Astrocyte of the spinal cord (primary cell): ENCODE results near the gene MOCOS.

Experiments
- DNase-seq: peaks from one replicate; pipeline ENCODE4 v3.0.0; 2011; ENCODE audit warnings: low read depth, low spot score
- H3K4me3 ChIP-seq: 2 replicates; pipeline ENCODE4 v1.5.1; 2011; ENCODE audit warnings: low read depth, mild to moderate bottlenecking, low read length, moderate library complexity
- CTCF ChIP-seq: IDR thresholded peaks from 2 replicates; pipeline ENCODE4 v1.5.1; 2012; ENCODE audit warnings: low read depth, mild to moderate bottlenecking, low read length, inconsistent platforms
- in situ Hi-C: cut with HindIII; loops from 2 replicates; pipeline ENCODE4 v1.10.0; 2017; ENCODE audit warnings: low sequenced_read_pairs

The MOCOS gene

DNA sequence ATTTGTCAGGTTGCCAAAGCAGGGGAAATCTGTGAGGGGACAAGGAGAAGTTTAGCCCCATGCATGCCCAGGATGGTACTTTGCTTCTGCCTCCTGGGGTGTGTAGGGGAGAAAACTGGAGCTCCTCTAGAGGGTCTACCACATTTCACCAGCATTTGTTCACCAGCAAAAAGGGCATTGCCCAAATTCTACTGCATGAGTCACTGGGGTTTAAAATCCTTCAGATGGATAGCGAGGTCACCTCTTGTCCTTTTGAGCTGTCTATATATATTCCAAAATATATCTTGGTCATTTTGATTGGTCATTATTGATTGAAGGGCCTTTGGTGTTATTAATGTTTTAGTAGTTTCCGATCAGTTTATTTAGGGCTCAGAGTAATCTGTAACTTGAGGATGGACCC is 128.9 kb downstream of the MOCOS start:
- no peak for DNase-seq
- TF ChIP-seq CTCF = no peak
- in situ Hi-C loops = no loop called here
- H3K4me3 ChIP-seq = no peak overlapping the region
